Activated T-cell treated with anti-CD3 and anti-CD28 coated beads, Interleukin-2, amount 50 U/mL, for 4 hours (primary cell): Measurements from ENCODE around the gene PLCXD1. TPM values are rescaled to one million over a fixed set of nuclear protein-coding genes. Genes with fewer than 3 reads are reported as not detected.

Experiments
- ATAC-seq, 2 donors: fragments of 200-7000 bp; cut with Tn5 transposase; one replicate each; pipeline ENCODE4 v1.10.0; 2021
- DNase-seq: peaks from one replicate; pipeline ENCODE4 v3.0.0-alpha.2; 2020
- H3K27me3 Mint-ChIP-seq: one replicate; pipeline ENCODE4 v1.8.0; 2021; ENCODE audit warnings: low read depth, mixed read lengths
- H3K36me3 Mint-ChIP-seq: one replicate; pipeline ENCODE4 v1.8.0; 2022; ENCODE audit warnings: mixed read lengths; ENCODE audit not compliant: insufficient read depth
- H3K4me1 Mint-ChIP-seq: one replicate; pipeline ENCODE4 v1.8.0; 2021; ENCODE audit warnings: low read depth, mixed read lengths
- H3K4me3 Mint-ChIP-seq: one replicate; pipeline ENCODE4 v1.8.0; 2021; ENCODE audit warnings: mild to moderate bottlenecking, moderate library complexity, mixed read lengths
- H3K9me3 Mint-ChIP-seq: one replicate; pipeline ENCODE4 v1.8.0; 2021; ENCODE audit warnings: mixed read lengths
- total RNA-seq, 3 donors: library from RNA; stranded (reverse); gene quantifications; one replicate each; pipeline ENCODE4 v1.2.1, GENCODE V29; 2021

PLCXD1 gene
- total RNA-seq, 3 donors from 2014 or later, result 23.6 to 57.6 (median 24.1) TPM

- no peaks in the 10 kb centered on the region for H3K4me1 Mint-ChIP-seq
- H3K9me3 Mint-ChIP-seq, result no peaks in the 10 kb centered on the region
- H3K4me3 Mint-ChIP-seq, result no peak overlapping the region
- ATAC-seq, result no peak
- H3K27me3 Mint-ChIP-seq, result no peaks in the 10 kb centered on the region
- DNase-seq, result no peak
- H3K36me3 Mint-ChIP-seq, result peaks cover 5% of the 10 kb centered on the region
Measured at GRCh38 chrX:338836-339400, 57.7 kb downstream of the PLCXD1 start.

DNA sequence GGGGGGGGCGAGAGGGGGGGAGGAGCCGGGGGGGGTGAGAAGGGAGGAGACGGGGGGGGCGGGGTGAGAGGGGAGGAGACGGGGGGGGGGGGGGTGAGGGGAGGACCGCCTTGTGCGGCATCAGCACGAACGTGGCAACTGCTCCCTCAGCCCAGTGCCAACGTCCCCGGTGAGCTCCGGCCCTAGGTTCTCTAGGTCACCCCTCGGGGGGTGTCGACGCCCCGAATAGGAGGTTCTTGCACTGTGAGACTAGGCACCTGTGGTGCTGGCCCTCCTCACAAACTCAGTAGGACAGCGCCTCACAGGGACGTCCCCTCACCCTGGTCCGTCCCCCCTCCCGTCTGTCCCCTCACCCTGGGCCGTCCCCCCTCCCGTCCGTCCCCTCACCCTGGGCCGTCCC lies 58.9 kb downstream of the PLCXD1 start:
- Mint-ChIP-seq H3K27me3 (no peaks in the 10 kb centered on the region), H3K36me3 (peaks cover 7% of the 10 kb centered on the region), H3K4me3 (no peak overlapping the region), H3K4me1 (no peaks in the 10 kb centered on the region), H3K9me3 (no peaks in the 10 kb centered on the region)
- no peak for DNase-seq
- ATAC-seq, result no peak

- ATAC-seq, result no peak
- Mint-ChIP-seq H3K4me3 (no peak overlapping the region), H3K9me3 (no peaks in the 10 kb centered on the region), H3K36me3 (peaks cover 7% of the 10 kb centered on the region), H3K4me1 (no peaks in the 10 kb centered on the region), H3K27me3 (no peaks in the 10 kb centered on the region)
- no peak for DNase-seq
Measured at GRCh38 chrX:340641-341423, 59.7 kb downstream of the PLCXD1 start.

GRCh38 chrX:341541-342101 lies 60.4 kb downstream of the PLCXD1 start:
- no peaks in the 10 kb centered on the region for H3K9me3 Mint-ChIP-seq
- no peak for ATAC-seq
- no peaks in the 10 kb centered on the region for H3K4me1 Mint-ChIP-seq
- H3K36me3 Mint-ChIP-seq, result peaks cover 6% of the 10 kb centered on the region
- no peak for DNase-seq
- H3K4me3 Mint-ChIP-seq, result no peak overlapping the region
- no peaks in the 10 kb centered on the region for H3K27me3 Mint-ChIP-seq

- peaks cover 9% of the 10 kb centered on the region for H3K36me3 Mint-ChIP-seq
- no peaks in the 10 kb centered on the region for H3K9me3 Mint-ChIP-seq
- DNase-seq (no peak), ATAC-seq (no peak)
- no peaks in the 10 kb centered on the region for H3K27me3 Mint-ChIP-seq
- no peaks in the 10 kb centered on the region for H3K4me1 Mint-ChIP-seq
- no peak overlapping the region for H3K4me3 Mint-ChIP-seq
Measured at GRCh38 chrX:344371-344901, 63.3 kb downstream of the PLCXD1 start.

DNA sequence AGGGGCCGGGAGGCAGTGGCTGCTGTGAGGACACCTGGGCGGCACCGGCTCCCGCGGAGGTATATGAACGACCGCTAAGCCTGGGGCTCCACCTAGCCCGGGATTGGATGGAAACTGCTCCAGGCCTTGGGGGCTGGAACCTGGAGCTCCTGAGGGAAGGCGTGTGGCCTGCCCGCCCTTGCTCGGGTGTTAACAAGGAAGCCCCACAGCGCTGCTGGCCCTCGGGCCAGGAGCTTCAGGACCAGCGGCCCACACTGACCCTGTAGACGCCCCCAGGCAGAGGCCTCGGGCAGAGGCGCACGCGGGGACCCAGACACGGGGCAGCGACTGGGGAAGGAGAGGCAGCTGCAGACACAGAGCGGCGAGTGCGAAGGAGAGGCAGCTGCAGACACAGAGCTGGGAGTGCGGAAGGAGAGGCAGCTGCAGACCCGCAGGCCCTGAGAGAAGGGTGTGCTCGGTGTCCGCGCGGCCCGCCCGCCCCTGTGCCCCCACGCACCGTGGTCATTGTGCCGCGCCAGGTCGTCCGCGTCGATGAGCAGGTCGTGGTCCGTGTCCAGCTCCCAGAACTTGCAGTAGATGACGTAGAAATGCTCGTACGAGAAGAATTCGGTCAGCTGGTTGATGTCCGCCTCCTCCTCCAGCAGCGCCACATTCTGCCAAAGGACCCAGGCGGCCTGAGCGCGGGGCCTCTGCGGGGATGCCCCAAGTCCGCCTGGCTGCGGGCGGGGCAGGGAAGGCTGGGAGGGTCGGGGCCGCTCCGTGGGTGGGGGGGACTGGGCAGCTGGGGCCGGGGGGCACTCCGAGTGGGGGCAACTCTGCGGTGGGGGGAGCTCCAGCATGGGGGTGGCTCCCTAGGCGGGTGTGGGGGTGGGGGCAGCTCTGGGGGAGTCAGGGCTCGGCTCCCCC lies 64.1 kb downstream of the PLCXD1 start:
- Mint-ChIP-seq H3K36me3 (peaks cover 9% of the 10 kb centered on the region), H3K4me1 (no peaks in the 10 kb centered on the region), H3K27me3 (no peaks in the 10 kb centered on the region), H3K9me3 (no peaks in the 10 kb centered on the region), H3K4me3 (no peak overlapping the region)
- no peak for ATAC-seq
- DNase-seq, result no peak

GRCh38 chrX:346034-346813 lies 65.0 kb downstream of the PLCXD1 start:
- ATAC-seq (no peak), DNase-seq (no peak)
- H3K9me3 Mint-ChIP-seq, result no peaks in the 10 kb centered on the region
- H3K4me1 Mint-ChIP-seq, result no peaks in the 10 kb centered on the region
- no peaks in the 10 kb centered on the region for H3K27me3 Mint-ChIP-seq
- peaks cover 9% of the 10 kb centered on the region for H3K36me3 Mint-ChIP-seq
- no peak overlapping the region for H3K4me3 Mint-ChIP-seq

- Mint-ChIP-seq H3K4me3 (no peak overlapping the region), H3K4me1 (no peaks in the 10 kb centered on the region), H3K36me3 (peaks cover 9% of the 10 kb centered on the region)
Measured at GRCh38 chrX:347351-348117, 66.4 kb downstream of the PLCXD1 start.

DNA sequence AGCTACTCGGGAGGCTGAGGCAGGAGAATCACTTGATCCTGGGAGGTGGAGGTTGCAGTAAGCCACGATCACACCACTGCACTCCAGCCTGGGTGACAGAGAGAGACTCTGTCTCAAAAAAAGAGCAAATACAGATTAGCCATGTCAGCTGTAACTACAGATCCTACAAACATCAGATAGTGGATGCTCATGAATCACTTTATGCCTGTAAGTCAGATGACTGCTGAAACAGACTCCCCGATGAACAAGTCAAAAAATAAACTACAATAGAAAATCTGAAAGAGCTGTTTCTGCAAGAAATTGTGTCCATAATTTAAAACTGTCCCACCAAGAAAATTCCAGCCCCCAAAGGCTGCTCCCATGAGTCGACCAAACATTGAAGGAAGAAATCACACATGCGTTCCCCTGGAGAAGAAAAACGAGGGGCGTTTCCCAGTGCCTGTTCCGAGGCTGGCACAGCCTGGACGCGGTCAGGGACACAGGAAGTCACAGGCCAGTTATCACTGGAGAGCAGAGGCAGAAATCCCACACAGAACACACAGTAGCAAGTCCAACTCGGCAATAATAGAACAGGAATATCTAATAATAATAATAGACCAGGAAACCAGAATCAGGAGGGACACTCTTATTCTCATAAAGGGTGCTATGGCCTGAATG lies 67.4 kb downstream of the PLCXD1 start:
- Mint-ChIP-seq H3K4me3 (no peak overlapping the region), H3K4me1 (no peaks in the 10 kb centered on the region), H3K36me3 (peaks cover 9% of the 10 kb centered on the region), H3K9me3 (no peaks in the 10 kb centered on the region), H3K27me3 (no peaks in the 10 kb centered on the region)
- DNase-seq (no peak), ATAC-seq (no peak)

More at GRCh38 chrX:347351-348117, 66.4 kb downstream of the PLCXD1 start:
- Mint-ChIP-seq H3K27me3 (no peaks in the 10 kb centered on the region), H3K9me3 (no peaks in the 10 kb centered on the region)
- ATAC-seq, result no peak
- DNase-seq, result no peak

- no peak for DNase-seq
- no peaks in the 10 kb centered on the region for H3K27me3 Mint-ChIP-seq
- no peaks in the 10 kb centered on the region for H3K9me3 Mint-ChIP-seq
- peaks cover 9% of the 10 kb centered on the region for H3K36me3 Mint-ChIP-seq
- ATAC-seq, result no peak
- no peaks in the 10 kb centered on the region for H3K4me1 Mint-ChIP-seq
- no peak overlapping the region for H3K4me3 Mint-ChIP-seq
Measured at GRCh38 chrX:349196-349595, 68.0 kb downstream of the PLCXD1 start.

- DNase-seq (no peak), ATAC-seq (no peak)
- Mint-ChIP-seq H3K27me3 (no peaks in the 10 kb centered on the region), H3K4me1 (peaks cover under 1% of the 10 kb centered on the region), H3K9me3 (no peaks in the 10 kb centered on the region), H3K36me3 (peaks cover 6% of the 10 kb centered on the region), H3K4me3 (no peak overlapping the region)
Measured at GRCh38 chrX:349702-350101, 68.5 kb downstream of the PLCXD1 start.

- DNase-seq (no peak), ATAC-seq (no peak)
- Mint-ChIP-seq H3K4me1 (peaks cover 2% of the 10 kb centered on the region), H3K4me3 (no peak overlapping the region), H3K9me3 (no peaks in the 10 kb centered on the region), H3K36me3 (peaks cover 6% of the 10 kb centered on the region), H3K27me3 (no peaks in the 10 kb centered on the region)
Measured at GRCh38 chrX:350148-350533, 69.0 kb downstream of the PLCXD1 start.
